HL-60/S4 treated with phorbol 12-myristate 13-acetate at 8.2 ng/mL for 4 days and 3 days (cell line): Measurements from ENCODE around the gene PSMB3.

Experiments
- in situ Hi-C: fragments of 300-500 bp; cut with MboI; formaldehyde crosslinking; loops from 2 replicates; pipeline ENCODE4 v1.15.0; 2022; ENCODE audit warnings: low sequenced_read_pairs

PSMB3 gene

DNA sequence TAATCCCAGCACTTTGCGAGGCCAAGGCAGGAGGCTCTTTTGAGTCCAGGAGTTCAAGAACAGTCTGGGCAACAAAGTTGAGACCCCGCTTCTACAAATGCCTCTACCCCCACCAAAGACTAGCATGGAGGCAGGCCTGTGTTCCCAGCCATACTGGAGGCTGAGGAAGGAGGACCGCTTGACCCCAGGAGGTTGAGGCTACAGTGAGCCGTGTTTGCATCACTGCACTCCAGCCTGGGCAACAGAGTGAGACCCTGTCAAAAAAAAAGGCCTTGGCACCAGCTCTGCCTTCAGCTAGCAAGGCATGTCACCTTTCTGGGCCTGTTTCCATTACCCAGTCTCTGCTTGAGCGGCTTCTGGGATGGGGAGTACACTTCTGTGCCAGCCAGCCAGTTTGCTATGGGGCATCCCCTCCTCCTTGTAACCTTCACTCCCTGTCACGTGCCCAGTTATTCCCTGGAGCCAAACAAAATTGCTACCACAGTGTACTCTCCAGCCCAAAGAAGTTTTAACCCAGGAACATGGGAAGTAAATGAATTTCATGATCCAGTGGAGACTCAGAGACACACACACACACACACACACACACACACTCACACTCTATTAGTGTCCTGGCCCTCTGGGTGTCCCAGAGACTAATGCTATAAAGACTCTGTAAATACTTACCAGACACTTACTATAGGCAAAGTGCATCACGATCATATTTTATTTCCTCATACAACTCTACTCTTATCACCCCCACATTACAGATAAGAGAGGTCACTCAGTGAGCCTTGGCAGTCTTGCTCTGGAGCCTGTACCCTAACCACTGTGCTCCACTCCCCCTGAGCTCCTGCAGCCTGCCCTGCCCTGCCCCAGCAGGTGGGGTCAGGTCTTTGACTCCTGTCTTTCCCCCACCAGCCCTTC, 19.9 kb upstream of the PSMB3 start:
- in situ Hi-C loops = loop anchor here (5.0 kb wide), 1 partner anchor 55 kb away; no protein-coding TSS in a partner anchor

DNA sequence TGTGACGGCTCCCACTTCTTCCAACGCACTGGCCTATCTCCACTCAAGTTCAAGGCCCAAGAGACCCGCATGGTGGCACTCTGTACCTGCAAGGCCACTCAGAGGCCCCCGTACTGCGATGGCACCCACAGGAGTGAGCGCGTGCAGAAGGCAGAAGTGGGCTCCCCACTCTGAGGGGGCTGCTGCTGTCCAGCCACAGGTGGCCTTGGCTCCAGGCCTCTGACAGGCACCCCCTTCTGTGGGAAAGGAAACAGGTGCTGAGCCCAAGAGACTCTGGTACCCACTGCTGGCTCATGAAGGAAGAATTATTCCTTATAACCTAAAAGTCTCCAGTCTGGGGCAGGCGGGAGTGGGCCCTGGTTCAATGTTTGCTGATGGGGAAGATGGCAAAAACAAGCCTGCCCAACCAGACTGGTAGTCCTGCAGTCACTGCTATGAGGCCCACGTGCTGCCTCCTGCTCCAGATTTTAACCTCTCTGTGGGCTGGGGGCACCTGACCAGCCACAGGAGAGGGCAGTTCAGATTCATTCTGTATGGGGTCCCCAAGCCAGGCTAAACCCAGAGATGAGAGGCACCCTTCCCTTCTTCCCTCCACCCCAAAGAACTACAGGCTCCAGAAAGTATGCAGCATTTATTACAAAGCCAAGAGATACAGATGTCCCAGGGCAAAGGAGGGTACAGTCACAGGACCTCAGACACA, 19.1 kb upstream of the PSMB3 start:
- in situ Hi-C loops = loop anchor here (5.0 kb wide), 1 partner anchor 56 kb away; no protein-coding TSS in a partner anchor

DNA sequence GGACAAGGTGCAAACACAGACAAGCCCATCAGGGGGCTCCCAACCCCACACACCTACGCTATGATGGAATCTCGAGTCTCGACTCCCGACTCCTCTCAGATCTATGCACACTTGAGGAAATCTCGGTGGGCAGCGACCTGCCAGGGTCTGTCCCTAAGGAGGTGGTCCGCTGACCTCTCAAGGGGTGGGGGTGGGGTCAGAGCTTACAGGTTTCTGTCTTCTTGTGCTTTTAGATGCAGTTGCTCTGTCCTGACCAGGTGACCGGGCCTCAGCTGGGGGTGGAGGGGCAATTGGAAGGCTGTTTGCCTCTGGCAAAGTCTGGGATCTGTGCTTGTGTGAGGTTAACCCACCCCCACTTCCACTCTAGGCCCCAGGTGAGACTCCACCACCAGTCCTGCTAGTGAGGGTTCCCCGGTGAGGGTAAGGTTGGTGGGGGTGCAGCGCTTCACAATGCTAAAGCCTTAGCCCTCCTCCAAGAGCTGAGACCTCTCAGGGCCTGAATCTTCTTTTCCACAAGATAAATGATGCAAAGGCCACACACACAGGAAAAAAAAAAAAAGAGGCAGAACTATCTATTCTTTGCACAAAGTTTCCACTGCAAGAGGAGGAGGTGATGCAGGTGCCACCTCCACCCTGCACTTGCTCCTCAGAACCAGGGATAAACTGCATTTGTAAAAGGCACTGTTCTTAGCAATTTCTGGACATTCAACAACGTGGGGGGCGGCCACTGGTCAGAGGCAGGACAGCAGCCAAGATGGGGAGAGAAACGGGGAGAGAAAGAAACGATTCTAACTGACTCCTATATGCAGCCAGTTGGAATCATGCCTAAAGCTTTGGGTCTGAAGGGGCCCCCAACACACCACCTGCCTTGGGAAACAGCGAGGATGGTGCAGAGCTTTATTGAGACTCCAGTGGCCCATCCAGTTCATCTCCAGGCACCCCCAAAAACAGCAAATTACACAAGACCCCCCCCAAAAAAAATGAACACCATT, 18.3 kb upstream of the PSMB3 start:
- in situ Hi-C loops = loop anchor here (5.0 kb wide), 1 partner anchor 57 kb away; no protein-coding TSS in a partner anchor

DNA sequence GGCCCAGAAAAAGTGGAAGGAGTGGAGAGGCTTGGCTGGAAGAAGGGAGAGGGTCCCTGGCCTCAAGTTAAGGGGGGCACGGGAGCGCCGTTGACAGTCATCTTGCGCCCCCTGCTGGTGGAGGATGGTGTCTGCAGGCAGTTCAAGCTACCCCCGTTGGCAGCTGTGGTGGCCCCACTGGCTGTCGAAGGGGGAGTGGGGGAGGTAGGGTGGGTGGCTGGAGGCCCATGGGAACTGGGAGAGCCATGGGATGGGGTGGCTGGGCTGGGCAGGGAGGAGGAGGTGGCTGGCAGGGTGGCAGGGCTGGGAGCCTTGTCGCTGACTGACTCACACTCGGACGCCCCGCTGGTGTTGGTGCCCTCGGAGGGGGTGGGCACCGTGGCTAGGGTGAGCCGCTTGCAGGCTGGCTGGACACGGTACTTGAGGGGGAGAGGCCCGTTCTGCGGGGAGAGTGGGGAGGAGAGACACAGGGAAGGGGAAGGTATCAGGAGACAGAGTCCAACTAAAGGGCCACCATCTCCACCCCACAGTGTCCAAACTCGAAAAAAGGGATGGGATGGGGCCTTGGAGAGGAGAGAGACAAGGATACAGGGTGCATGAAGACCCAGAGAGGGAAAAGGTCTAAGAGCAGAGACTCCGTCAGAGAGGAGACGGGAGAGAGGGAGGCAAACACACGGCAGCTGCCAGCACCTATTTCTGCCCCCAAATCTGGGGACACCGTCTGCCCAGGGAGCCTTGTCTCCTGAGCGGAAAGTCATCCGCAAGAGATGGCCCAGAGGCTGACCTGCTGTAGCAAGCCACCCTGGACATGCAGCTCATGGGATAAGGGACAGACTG, 17.2 kb upstream of the PSMB3 start:
- in situ Hi-C loops = no loop called here

DNA sequence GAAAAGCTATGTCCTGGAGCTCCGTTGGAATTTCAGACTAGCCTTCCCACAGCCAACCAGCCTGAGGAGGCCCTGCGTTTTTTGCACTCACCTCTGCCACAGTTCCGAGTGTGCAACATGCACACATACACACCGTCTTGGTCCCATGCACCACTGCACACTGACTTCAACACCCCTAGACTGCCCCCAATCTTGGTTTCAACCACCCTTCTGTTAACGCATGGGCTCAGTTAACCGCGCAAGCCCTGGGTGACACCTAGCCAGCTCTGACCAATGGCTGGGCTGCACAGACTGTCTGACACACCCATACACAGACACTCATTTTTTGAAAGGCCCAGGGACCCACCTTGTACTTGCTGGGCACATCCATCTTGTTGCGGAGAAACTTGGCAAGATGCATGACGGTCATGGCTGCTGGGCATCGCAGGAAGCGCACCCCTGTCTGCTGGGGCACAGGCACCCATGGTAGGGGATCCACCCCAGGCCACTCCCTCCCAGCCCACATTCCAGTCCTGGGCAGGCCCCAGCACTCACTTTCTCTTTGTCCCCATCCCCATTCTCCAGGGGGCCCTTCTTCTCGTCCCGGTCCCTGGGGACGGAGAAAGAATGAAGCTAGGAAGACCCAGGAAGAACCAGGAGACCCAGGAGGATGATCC, 14.4 kb upstream of the PSMB3 start:
- in situ Hi-C loops = no loop called here

DNA sequence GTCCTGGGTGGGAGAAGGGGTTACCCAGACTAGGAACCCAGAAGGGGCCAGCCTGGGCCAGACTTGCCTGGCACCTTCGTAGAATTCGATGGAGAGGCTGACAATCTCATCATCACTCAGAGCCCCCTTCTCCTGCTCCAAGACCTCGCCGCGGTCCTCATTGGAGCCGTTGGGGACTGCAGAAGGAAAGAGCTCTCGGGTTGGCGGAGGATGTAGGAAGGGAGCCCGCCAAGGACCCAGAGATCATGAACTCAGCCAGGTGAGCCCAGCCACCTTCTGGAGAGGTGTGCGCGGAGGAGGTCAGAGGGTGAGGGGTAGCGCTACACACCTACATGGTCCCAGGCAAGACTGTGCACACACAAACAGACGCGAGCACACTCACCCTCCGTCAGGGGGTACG, 13.9 kb upstream of the PSMB3 start:
- in situ Hi-C loops = no loop called here

DNA sequence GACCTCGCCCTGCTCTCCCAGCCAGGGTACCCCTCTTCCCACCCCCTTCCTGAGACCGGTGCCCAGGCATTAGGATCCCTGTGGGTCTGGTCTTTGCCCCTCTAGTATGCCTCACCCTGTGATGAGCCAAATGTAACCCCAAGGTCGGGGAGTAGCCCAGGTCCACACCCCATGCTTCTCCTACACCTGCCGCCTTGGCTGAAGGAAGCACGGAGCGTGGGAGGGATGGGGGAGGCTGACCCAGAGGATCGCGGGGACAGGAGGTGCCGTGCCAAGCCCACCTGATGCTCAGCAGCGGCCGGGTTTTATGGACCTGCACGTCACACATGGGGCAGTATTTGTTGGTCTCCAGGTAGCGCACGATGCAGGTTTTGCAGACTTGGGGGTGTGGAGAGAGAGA, 13.2 kb upstream of the PSMB3 start:
- in situ Hi-C loops = no loop called here

DNA sequence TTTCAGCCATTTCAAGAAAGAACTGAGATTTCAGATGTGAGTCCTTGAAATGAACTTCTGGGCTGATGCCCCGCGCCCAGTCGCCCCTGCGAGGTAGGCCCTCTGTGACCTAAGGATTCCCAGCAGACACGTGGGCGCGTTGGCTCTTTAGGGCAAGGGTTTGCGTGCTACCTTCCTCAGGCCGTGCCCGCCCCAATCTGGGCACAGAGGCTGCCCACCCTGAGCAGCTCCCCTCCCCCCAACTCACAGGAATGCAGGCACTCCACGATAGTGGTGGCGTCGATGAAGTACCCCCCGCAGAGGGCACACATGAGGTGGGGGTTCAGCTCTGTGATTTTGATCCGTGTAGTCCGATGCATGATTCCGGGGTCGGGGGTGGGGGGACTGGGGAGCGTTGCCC, 12.5 kb upstream of the PSMB3 start:
- in situ Hi-C loops = no loop called here

DNA sequence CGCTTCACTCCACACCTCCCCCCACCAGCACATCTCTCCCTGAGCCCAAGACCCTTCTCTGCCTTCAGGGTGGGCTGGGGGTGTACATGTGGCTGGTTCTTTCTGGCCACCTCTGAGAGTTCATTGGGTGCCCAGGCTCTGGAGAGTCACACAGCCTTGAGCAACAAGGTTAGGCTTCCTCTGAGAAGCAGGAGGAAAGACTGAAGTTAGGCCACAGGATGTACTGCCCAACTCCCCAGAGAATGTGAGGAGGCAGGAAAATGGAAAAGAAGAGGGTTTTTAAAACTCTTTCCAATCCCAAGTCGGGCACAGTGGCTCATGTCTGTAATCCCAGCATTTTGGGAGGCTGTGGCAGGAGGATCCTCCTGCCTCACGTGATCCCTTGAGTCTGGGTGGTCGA, 11.7 kb upstream of the PSMB3 start:
- in situ Hi-C loops = no loop called here

DNA sequence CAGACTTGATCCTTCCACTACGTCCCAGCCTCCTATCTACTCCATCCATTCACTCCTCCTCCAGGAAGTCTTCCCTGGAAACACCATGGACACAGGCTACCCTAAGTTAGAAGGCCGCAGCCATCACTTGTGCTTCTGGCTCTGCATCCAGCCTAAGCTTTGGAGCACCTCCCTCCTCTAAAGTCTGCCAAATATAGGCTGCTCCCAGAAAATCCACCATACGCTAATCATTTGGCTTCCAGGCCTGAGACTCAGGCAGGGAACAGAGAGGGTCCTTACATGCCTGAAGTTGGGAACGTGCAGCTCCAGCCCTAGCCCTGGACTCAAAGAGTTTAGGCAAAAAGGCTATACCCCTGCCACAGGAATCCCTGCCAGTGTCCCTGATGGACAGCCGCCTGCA, 11.1 kb upstream of the PSMB3 start:
- in situ Hi-C loops = no loop called here

DNA sequence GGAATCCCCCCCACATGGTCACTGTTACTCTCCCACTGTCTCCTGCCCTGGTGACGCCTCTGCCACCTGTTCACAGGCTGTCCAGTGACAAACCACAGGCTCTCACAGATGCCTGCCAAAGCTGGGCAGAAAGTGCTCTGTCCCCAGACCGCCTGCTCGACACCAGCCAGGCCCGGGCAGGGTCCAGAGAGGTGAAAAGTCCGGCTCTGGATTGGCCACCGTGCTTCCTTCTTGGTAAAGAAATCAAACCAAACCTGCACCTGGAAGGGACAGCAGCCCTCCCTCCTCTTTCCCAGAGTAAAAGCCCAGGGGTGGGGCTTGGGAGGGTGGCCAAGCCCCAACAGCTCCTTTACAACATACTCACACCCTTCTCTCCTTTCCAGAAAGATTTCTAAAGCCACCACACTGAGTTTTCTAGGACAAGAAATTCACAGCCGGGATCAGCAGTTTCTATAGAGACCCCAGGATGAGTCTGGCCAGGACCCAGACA, 10.6 kb upstream of the PSMB3 start:
- in situ Hi-C loops = no loop called here

DNA sequence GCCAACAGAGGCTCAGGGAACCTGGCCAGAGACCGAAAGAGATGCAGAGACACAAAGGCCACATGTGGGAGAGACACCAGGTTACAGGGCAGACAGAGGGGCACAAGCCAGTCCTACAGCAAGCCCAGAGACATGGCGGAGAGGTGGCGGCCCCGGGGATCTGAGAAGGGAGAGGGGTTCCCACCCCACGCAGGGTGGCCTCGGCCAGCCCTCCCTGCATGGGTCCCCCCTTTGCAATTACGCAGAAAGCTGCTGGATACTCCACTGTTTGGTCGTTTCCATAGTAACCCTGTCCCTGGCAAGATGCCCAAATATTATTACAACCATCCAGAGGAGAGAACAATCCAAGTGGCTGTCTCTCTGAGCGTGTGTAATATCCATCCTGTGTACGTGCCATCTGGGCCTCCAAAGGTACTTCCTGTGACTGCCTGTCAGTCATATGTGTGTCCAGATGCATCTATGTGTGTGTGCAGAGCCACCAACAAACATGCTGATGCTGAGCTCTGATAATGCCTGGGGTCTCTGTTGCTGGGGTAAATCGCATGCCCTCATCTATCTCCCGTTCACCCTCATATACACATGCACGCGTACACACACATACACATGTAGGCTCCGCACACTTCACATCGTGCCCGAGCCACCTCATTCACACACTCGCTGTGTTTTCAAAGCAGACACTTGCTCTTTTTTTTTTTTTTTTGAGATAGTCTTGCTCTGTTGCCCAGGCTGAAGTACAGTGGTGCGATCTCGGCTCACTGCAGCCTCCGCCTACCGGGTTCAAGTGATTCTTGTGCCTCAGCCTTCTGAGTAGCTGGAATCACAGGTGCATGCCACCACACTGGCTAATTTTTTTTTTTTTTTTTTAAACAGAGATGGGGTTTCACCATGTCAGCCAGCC, 9.9 kb upstream of the PSMB3 start:
- in situ Hi-C loops = no loop called here

DNA sequence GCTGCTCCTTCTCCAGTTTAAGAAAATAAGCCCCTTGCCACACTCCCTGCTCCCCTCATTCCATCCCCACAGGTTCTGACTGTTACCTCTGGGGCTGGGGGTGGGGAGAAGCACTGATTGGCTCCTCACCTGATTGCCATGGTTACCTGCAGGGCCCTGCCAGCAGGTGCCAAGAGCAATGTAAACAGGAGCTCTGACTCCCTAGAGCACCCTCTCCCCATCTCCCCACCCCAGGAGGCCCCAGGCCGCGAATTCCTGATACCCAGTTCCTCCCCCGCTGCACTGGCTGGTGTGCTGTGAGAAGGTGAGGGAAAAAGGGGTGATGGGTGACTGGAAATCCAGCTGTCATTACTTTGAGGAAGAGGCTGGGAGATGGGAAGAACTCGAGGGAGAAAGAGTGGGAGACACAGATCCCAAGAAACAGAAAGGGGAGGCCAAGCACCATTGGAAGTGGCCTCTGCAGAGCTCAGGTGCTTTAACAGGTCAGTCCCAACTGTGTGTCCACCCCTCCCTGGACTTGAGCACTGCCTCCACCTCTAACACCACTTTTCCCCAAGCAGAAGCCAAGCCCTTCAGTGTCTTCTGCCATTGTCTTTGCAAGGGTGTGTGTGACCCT, 8.9 kb upstream of the PSMB3 start:
- in situ Hi-C loops = no loop called here

DNA sequence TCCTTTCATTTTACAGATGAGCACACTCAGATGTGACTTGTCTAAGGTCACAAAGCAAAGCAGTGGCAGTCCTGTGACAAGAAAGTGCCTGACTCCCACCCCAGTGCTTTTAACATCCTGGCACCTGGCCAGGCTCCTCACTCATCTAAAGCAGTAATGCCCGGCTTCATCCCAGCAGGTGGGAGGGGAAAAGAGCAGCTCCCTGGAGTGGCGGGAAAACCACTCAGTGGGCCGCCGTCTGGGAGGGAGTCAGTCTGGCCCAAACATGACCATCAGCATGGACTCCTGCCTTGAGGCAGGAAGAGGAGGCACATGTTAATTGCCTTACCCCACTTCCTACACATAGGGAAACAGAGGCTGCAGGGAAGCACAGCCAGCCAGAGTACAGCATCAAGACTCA, 7.0 kb upstream of the PSMB3 start:
- in situ Hi-C loops = no loop called here

DNA sequence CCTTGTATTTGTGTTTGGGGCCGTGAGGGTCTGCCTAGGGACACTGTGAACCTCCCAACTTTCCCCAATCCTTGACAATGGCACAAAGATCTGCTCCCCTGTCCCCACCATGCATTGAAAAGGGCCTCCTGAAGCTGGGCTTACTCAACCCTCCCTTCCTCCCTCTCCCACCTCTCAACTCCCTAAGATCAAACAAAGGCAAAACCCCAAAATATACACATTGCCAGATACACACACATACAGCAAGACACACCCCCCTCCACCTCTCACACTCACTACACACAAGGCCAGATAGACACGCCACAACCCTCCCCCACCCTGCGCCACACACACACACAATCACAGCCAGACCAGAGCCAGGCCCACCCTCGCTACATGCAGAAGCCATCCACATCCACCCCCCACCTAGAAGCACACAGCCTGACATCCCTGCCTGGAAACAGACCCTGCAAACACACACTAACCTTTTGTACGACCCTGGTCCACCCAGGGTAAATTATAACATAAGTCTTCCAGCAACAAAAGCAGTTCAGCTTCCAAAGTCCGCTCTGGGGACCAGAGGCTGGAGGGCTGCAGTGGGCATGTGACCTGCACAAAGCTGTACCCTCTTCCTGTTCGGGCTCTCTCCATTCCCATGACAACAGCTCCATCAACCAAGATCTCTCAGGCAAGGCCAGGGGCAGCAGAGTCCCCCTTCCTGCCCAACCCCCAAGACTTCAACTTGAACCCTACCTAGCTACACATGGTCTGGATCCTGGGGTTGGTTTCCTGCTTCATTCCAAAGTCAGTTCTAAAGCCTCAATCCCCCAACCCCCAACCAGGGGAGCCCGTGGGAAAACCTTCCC, 6.3 kb upstream of the PSMB3 start:
- in situ Hi-C loops = no loop called here

DNA sequence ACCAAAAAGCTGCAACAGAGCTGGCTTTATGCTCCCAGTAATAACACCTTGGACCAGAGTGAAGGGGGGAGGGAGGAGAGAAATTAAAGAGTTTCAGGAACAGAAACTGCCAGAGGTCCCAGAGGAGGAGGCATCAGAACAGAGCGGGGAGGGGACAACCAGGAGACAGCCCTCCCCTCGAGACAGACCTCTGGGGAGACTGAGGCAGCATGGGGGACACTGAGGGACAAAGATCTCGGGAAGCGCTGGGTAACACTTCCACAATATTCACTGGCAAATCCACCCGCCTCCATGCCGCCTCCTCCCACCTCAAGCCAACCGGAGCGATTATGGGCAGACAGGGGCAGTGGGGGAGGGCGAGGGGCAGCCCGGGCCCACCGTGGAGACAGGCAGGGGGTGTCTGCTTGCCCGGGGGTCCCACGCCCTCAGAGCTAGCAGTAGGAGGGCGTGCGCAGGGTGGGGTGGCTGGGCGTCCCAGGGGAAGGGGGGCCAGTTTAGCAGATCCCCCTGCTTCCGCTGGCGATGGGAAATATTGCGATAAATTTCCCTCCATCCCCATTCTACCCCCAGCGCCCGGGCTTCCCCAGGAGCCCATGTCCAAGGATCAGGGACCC, 5.6 kb upstream of the PSMB3 start:
- in situ Hi-C loops = no loop called here
